Lung microvascular endothelial cell (primary cell): Measurements from ENCODE around the gene TRAPPC6A. TPM values are rescaled to one million over a fixed set of nuclear protein-coding genes. Genes with fewer than 3 reads are reported as not detected.

Experiments
- DNase-seq, 2 donors: peaks; one replicate each; pipeline versions ENCODE4 v3.0.0 to v3.0.0-alpha.2; 2010; ENCODE audit warnings: low read depth in 2 of 2
- total RNA-seq: library from RNA; depleted of rRNA; stranded (reverse); fragments of >200 nt; gene quantifications from 2 replicates; pipeline ENCODE4 v1.2.1, GENCODE V29; 2014

The TRAPPC6A gene
- total RNA-seq, 1 donor from 2014 or later = 36.1 TPM

- DNase-seq = peak in 1 of 2 donors; percentile 30
These were observed 8.7 kb upstream of the TRAPPC6A start for GRCh38 chr19:45186509-45187334.

GRCh38 chr19:45184115-45184514, 6.1 kb upstream of the TRAPPC6A start:
- no peak for DNase-seq

GRCh38 chr19:45182758-45183157, 4.7 kb upstream of the TRAPPC6A start:
- DNase-seq = peak in 1 of 2 donors; percentile 44

DNA sequence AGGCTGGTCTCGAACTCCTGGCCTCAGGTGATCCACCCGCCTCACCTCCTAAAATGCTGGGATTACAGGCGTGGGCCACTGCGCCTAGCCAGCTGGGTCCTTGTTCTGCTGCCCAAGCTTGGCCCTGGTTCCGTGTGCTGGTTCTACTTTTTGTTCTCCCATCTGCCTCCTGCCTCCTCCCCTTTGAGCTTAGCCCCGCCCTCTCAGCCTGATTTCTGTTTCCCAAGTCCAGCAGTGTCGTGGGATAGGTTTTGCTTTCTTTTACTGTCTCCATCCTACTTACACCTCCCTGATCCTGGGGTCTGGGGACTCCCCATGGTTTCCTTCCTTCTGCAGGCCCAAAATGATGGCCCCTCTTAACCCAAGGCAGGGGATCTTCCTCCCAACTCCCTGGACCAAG, 2.9 kb upstream of the TRAPPC6A start:
- no peak for DNase-seq

GRCh38 chr19:45179892-45180370, 1.9 kb upstream of the TRAPPC6A start:
- no peak for DNase-seq

DNA sequence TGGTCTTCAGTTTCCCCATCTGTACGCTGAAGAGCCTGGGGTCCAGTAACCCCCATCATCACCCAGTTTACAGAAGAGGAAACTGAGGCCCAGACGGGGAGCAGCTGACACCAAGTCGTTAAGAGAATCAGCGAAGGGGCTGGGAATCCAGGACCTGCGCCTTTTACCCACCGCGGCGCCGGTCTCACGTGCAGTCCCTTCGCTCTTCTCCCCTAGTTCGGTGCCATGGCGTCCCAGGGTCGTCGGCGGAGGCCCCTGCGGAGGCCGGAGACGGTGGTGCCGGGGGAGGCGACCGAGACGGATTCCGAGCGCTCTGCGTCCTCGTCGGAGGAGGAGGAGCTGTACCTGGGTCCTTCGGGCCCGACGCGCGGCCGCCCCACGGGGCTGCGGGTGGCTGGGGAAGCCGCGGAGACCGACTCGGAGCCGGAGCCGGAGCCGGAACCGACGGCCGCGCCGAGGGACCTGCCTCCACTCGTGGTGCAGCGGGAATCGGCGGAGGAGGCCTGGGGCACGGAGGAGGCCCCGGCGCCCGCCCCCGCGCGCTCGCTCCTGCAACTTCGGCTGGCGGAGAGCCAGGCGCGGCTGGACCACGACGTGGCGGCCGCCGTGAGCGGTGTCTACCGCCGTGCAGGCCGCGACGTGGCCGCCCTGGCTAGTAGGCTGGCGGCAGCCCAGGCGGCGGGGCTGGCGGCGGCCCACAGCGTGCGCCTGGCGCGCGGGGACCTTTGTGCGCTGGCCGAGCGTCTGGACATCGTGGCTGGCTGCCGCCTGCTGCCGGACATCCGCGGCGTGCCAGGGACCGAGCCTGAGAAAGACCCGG, 1.2 kb upstream of the TRAPPC6A start:
- peak; percentile 43 to 44 for DNase-seq

- peak; percentile 100 for DNase-seq
These were observed 430 bp upstream of the TRAPPC6A start, which contains the start of gene BLOC1S3 for GRCh38 chr19:45178262-45179071. Gene BLOC1S3 (plus strand): TSS chr19:45178784. CDS start chr19:45179297, 513 bp downstream.

GRCh38 chr19:45175515-45176345, 2.3 kb downstream of the TRAPPC6A start:
- DNase-seq = no peak

DNA sequence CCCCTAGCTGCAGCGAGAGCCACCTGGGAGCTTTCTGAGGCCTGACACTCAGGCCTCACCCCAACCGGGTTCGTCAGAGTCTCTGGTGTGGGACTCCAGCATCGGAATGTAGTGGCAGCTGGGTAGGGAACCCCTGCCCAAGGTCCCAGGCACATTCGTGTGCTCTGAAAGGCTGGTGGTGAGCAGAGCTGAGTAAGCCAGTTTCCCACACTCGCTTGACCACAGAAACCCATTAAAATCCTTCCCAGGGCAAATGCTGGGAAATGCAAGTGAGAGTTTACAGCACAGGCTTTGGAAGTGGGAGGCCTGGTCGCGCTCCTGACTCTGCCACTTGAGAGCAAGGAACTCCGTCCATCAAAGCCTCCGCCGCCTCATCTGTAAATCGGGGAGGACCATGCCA, 4.2 kb downstream of the TRAPPC6A start:
- no peak for DNase-seq

DNA sequence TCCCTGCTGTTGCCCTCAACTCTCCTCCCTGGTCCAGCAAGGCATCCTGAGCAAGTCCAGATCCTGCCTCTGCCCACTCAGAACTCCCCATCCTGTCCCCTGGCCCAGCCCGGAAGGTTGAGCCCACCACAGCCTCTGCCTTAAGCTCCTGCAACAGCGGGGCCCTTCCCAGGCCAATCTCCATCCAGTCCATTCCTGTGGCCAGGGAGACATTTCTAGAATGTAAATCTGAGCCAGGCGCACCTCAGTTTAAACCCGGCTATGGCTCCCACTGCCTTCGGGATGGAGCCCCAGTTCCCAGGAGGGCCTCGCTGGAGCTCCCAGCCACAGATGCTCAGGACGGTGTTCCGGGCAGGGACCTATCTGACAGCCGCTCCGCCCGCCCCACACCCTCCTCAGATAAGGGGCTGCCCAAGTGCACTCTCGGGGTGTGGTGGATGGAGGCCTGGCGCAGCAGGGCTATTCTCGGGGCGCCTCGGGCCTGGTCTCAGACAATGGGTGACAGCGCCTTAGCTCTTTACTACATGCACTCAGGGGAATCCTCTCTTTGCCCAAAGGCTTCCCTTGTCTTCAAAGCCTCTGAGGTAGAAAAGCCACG, 5.3 kb downstream of the TRAPPC6A start:
- no peak for DNase-seq

DNA sequence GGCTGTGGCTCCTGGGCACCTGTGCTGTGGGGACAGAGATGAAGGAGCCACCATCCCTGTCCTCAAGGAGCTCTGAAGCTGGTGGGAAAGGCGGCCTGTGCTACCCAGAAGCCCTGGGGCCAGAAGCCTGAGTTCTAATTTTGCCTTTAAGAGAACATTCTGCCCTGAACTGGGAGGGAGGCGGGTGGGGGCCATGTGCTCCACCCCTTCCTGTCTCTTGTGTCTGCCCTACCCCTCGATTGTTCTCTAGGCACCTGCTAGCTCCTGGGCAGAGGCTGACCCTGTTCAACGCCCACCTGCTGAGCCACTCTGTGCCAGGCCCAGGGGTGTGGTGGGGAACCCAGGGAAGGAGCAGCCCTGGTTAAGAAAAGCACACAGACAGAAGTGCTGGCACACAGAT, 5.9 kb downstream of the TRAPPC6A start:
- DNase-seq = no peak

DNA sequence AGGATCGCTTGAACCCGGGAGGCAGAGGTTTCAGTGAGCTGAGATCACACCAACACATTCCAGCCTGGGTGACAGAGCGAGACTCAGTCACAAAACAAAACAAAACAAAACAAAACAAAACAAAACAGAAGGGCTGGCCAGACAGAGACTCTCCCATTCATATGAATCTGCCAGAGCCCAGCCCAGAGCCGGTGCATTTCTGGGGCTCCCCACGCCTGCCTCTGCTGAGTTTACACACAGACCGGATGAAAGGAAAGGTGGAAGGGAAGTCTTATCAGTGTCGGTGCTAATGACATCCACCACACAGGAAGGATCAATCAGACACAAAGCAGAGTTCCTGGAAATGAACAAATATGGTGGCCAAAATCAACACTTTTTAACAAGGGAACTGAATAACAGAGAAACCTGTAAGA, 6.8 kb downstream of the TRAPPC6A start:
- DNase-seq = peak; percentile 41 to 80

DNA sequence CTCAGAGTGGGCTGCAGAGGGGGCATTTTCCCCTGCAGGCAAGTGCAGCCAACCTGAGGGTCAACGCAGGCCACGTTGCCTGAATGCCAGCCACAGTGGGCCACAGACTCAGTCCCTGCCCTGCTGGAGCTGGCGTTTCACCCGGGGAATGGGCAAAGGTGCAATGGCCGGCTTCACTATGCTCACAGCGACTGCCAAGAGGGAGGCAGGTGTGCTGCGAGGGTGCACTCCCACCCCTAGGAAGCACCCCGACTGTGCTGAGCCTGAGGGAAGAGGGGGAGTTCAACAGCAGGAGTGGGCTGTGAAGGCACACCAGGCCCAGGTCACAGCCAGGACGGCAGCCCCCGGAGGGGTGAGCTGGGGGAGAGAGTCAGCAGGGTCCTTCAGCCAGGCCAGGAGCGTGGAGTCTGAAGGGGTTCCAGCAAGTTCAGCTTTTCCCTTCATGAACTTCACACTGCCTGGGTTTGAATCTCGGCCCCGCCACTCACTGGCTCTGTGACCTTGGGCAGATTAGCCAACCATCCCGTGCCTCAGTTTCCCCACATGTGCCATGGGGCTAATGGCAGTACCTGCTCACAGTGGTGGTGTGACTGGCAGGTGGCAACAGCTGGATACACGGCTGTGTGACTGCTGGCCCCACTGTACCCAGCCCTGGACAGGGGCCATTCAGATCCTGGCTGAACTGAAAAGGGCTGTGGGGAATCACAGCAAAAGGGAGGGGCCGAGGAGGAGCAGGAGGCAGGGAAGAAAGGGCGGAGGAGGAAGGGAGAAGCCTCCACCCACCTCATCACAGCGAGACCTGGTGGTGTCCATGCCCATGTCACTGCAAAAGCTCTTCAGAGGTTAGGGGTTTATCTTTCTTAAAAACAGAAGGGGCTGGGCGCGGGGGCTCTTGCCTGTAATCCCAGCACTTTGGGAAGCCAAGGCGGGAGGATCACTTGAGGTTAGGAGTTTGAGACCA, 7.6 kb downstream of the TRAPPC6A start:
- DNase-seq = no peak

- no peak for DNase-seq
These were observed 8.4 kb downstream of the TRAPPC6A start for GRCh38 chr19:45169602-45170001.

DNA sequence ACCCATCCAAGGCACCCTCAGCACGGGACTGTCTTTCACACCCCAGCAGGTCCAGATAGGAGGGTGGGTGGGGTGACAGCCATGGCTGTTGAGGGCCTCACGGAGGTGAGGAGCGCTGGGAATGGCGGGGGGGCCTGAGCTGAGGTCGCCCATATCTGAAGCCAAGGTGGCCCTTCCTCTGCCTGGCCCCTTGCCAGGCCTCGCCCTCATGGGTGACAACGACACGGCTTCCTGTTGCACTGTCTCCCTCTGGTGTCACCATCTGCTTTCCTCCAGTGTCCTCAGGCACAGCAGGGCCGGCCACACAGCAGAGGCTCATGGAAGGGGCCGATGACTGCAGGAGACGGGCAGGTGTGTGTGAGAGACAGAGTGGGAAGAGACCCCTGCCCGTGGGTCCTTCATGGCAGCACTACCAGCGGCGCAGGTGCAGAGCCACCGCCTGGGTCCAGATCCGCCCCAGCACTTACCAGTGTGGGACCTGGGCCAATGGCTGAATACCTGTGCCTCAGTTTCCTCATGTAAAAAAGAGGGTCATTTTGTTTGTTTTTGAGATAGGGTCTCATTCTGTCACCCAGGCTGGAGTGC, 9.2 kb downstream of the TRAPPC6A start:
- DNase-seq = no peak

DNA sequence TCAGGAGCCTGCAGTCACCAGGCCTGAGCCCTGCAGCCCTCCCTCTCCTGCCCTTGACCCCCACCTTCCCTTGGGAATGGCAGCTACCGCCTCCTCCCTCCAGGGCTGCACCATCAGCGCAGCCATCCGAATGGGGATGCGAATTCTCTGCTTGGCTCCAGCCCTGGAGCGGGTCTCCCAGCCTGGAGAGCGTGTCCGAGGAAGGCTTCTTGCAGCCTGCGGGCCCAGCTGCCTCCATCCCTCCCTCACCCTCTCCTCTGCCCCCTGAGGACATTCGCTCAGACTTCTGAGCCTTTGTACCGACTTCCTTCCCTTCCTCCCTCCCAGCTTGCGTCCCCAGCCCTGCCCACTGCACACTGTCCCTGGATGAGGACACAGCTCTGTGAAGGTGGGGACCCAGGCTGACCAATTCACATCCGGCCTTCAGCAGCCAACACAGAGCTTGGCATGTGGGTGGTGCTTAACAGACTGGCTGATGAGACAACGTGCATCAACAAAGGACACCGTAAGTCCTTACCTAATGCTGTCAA, 11.2 kb downstream of the TRAPPC6A start:
- peak; percentile 14 to 50 for DNase-seq

DNA sequence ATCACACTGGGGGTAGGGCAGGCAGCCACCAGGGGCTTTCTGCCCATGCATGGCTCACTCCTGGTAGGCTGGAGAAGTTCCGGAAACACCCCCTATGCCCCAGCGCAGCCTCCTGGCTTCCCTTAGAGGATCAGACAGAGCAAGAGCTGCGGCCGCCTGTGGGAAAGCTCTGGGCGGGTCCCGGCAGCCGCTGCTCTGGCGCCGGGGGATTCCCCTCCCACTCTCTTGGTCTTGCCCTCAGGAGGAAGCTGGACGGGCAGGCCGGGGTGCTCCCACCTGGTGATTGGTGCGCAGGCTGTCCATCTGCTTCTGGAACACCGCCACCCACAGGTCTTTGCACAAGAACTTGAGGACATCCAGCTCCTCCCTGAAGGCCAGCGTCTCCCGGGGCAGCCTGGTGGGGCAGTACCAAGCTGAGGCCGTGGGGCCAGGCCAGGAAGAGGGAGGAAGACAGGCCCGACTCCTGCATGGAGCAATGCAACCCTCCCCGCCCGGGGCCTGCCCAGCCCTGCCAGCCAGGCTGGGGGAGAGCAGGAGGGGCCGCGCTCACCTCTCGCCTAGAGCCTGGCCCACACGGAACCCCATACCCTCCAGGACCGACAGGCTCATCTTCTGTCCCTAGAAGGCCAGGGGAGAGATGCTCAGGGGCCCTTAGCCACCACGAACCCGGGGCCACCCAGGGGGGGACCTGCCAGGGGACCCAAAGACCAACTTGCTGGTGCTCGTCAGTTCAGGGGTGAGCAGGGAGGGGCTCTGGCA, 13.3 kb downstream of the TRAPPC6A start:
- DNase-seq = peak; percentile 22 to 51
